Esophagus muscularis mucosa (tissue), 2 donors: ENCODE data around the gene FOXO3.

Experiments used
- POLR2A ChIP-seq: fragments of 450-650 bp; IDR thresholded peaks from one replicate; pipeline ENCODE4 v1.6.1; 2017; ENCODE audit warnings: antibody characterized with exemption, moderate library complexity, mild to moderate bottlenecking, low read depth
- POLR2AphosphoS5 ChIP-seq, 2 donors: sonication (generic); formaldehyde crosslinking; IDR thresholded peaks; one replicate each; pipeline ENCODE4 v1.6.1; 2017; ENCODE audit warnings: antibody characterized with exemption in 2 of 2

GRCh38 chr6:108653949-108654348, 93.2 kb downstream of the FOXO3 start:
- TF ChIP-seq POLR2AphosphoS5 (IDR thresholded peaks at IDR 0.05) (peak; percentile 88 to 91), POLR2A (no peak)
